ENCODE results near the gene PUS1. TPM values are rescaled to one million over a fixed set of nuclear protein-coding genes. Genes with fewer than 3 reads are reported as not detected.

Gene PUS1
- total and polyA plus RNA-seq, 2 of the 4 experiments (the other 2 are of a cell fraction): 14.0 to 36.7 TPM

DNA sequence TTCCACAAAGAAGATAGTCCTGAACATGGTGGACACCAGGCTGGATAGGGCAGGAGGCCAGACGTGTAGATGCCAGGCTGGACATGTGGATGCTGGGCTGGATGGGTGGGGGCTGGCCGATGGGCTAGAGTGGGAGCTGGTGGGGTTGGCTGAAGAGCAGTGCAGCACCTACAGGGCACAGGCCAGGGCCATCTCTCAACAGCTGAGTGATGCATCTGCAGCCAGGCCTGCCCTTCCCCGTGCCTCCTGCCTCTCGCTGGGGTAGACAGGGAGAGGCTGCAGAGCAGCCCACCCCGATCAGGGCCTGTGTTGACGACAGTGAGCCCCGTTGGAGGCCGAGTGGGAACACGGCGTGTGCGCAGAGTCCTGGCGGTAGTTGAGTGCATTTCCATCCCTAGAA is 59.9 kb downstream of the PUS1 start:
- no peak for ATAC-seq (ENCODE audit: low read depth)
- Histone ChIP-seq H4K5ac (ENCODE audit: low read depth, low read length) (no peak overlapping the region), H3K4me2 (ENCODE audit: low read depth, low read length) (no peak overlapping the region), H3K79me1 (ENCODE audit: low read depth in 1 of 2, low read length in 2 of 2) (peaks cover 6 to 15% of the 10 kb centered on the region in 2 experiments; a peak in 2 of 4 replicates), H4K8ac (ENCODE audit: low read depth in 2 of 2, low read length in 2 of 2) (no peak overlapping the region), H2AK5ac (ENCODE audit: low read depth, low read length) (no peak overlapping the region), H3K4me3 (ENCODE audit: insufficient read depth, low read depth, low read length) (no peak overlapping the region), H2BK120ac (ENCODE audit: low read depth, low read length) (no peak overlapping the region), H2BK20ac (ENCODE audit: low read depth, low read length) (no peak overlapping the region), H3K23ac (ENCODE audit: low read depth, low read length) (no peak overlapping the region), H3K27me3 (ENCODE audit: control insufficient read depth, insufficient read depth, low read length) (no peaks in the 10 kb centered on the region), H2AK9ac (replicated peaks; ENCODE audit: low read depth, low read length, poor library complexity) (no peak overlapping the region), H3K9ac (ENCODE audit: low read depth, low read length) (no peak overlapping the region), H4K91ac (ENCODE audit: insufficient read depth, low read depth, low read length) (no peak overlapping the region), H3K4ac (ENCODE audit: low read depth, low read length) (no peak overlapping the region), H3K14ac (replicated peaks; ENCODE audit: low read depth, low read length) (no peak overlapping the region), H3K9me3 (ENCODE audit: control insufficient read depth, insufficient read depth, low read length) (no peaks in the 10 kb centered on the region), H3K4me1 (ENCODE audit: control insufficient read depth, insufficient read depth, low read length) (no peaks in the 10 kb centered on the region), H3K18ac (ENCODE audit: low read depth, low read length) (no peak overlapping the region), H3K36me3 (ENCODE audit: control insufficient read depth, insufficient read depth, low read length) (peaks cover 66% of the 10 kb centered on the region), H2AFZ (replicated peaks; ENCODE audit: low read length, poor library complexity) (no peak overlapping the region), H3K27ac (ENCODE audit: insufficient read depth, low read length) (no peak overlapping the region), H3K9me1 (ENCODE audit: insufficient read depth, low read length) (no peaks in the 10 kb centered on the region; the same call in 1 of the 2 replicates), H3K56ac (ENCODE audit: extremely low read depth, insufficient read depth, low read length) (no peak overlapping the region), H2BK5ac (ENCODE audit: low read depth, low read length, poor library complexity, severe bottlenecking) (no peak overlapping the region), H4K20me1 (ENCODE audit: insufficient read depth, low read length) (no peaks in the 10 kb centered on the region), H2BK15ac (ENCODE audit: low read depth, low read length) (no peak overlapping the region)
- WGBS, 2 experiments (ENCODE audit: extremely low coverage in 2 of 2, insufficient read length in 1 of 2): 93% methylated on average over 3 of the region's 12 CpGs; no CpG with 5 or more reads in 1 of the 2 experiments
- dilution Hi-C loops (cut with HindIII; ENCODE audit: low sequenced_read_pairs, unreplicated experiment) (no loop called here), intact Hi-C loops (cut with micrococcal nuclease) (no loop called here), in situ Hi-C loops (cut with MboI; ENCODE audit: low sequenced_read_pairs) (no loop called here)
- CTCF ChIA-PET: no interaction called here
- TF ChIP-seq BHLHE40 (IDR thresholded peaks at IDR 0.05; ENCODE audit: low read depth, low read length) (no peak), RAD21 (IDR thresholded peaks at IDR 0.05; ENCODE audit: low read length) (no peak), RCOR1 (IDR thresholded peaks at IDR 0.05; ENCODE audit: insufficient replicate concordance, low read length) (no peak), POLR2A (IDR thresholded peaks at IDR 0.05; ENCODE audit: low read depth, low read length) (no peak), NFE2L2 (IDR thresholded peaks at IDR 0.05; ENCODE audit: low read depth, low read length) (no peak), RFX5 (IDR thresholded peaks at IDR 0.05; ENCODE audit: low read depth, low read length) (no peak), SMC3 (IDR thresholded peaks at IDR 0.05; ENCODE audit: low read depth, low read length) (no peak), MAFK (IDR thresholded peaks at IDR 0.05; ENCODE audit: low read depth, low read length) (no peak), MXI1 (IDR thresholded peaks at IDR 0.05; ENCODE audit: borderline replicate concordance, low read depth, low read length) (no peak), FOS (IDR thresholded peaks at IDR 0.05; ENCODE audit: low read depth, low read length) (no peak), MAZ (IDR thresholded peaks at IDR 0.05; ENCODE audit: borderline replicate concordance, low read depth, low read length) (no peak), CEBPB (IDR thresholded peaks at IDR 0.05; ENCODE audit: low read depth, low read length) (no peak), CHD1 (IDR thresholded peaks at IDR 0.05; ENCODE audit: low read depth, low read length) (no peak)
- TF ChIP-seq, protein P1, sequence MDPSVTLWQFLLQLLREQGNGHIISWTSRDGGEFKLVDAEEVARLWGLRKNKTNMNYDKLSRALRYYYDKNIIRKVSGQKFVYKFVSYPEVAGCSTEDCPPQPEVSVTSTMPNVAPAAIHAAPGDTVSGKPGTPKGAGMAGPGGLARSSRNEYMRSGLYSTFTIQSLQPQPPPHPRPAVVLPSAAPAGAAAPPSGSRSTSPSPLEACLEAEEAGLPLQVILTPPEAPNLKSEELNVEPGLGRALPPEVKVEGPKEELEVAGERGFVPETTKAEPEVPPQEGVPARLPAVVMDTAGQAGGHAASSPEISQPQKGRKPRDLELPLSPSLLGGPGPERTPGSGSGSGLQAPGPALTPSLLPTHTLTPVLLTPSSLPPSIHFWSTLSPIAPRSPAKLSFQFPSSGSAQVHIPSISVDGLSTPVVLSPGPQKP (IDR thresholded peaks at IDR 0.05; ENCODE audit: borderline replicate concordance, low read depth, low read length): no peak
- TF ChIP-seq, protein P2, sequence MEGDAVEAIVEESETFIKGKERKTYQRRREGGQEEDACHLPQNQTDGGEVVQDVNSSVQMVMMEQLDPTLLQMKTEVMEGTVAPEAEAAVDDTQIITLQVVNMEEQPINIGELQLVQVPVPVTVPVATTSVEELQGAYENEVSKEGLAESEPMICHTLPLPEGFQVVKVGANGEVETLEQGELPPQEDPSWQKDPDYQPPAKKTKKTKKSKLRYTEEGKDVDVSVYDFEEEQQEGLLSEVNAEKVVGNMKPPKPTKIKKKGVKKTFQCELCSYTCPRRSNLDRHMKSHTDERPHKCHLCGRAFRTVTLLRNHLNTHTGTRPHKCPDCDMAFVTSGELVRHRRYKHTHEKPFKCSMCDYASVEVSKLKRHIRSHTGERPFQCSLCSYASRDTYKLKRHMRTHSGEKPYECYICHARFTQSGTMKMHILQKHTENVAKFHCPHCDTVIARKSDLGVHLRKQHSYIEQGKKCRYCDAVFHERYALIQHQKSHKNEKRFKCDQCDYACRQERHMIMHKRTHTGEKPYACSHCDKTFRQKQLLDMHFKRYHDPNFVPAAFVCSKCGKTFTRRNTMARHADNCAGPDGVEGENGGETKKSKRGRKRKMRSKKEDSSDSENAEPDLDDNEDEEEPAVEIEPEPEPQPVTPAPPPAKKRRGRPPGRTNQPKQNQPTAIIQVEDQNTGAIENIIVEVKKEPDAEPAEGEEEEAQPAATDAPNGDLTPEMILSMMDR (conservative IDR thresholded peaks at IDR 0.05; ENCODE audit: low read depth, low read length): no peak
- TF ChIP-seq, protein P3, sequence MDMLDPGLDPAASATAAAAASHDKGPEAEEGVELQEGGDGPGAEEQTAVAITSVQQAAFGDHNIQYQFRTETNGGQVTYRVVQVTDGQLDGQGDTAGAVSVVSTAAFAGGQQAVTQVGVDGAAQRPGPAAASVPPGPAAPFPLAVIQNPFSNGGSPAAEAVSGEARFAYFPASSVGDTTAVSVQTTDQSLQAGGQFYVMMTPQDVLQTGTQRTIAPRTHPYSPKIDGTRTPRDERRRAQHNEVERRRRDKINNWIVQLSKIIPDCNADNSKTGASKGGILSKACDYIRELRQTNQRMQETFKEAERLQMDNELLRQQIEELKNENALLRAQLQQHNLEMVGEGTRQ (IDR thresholded peaks at IDR 0.05; ENCODE audit: low read depth, low read length): no peak
- BruUV-seq (replicated peaks): no TSS peak
- no peak for DNase-seq
- POLR2A ChIA-PET (ENCODE audit: unreplicated experiment): no interaction called here

All from IMR-90 (cell line).